ENCODE measurements around the gene ZNF177.
A peak's percentile ranks its signal among the peaks of the same experiment; 100 is the strongest.

The ZNF177 gene

DNA sequence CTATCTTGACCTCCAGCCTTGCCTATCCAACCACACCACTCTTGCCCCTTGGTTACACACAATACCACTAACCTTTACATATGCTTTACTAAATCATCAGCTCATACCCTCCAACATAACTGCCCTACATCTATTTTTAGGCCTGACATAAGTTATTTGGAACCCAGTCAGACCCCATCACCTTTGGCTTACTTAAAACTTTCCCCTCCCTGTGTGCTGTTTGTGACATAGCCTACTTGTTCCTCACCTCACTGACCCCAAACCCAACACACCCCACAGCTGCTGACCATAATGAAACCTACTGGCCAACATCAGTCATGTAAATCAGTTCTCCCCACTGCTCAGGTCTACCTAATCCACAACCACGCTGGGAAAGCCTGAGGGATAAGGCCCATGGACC lies 67.6 kb downstream of the ZNF177 start:
- no peak for DNase-seq (ENCODE audit: low spot score)

DNA sequence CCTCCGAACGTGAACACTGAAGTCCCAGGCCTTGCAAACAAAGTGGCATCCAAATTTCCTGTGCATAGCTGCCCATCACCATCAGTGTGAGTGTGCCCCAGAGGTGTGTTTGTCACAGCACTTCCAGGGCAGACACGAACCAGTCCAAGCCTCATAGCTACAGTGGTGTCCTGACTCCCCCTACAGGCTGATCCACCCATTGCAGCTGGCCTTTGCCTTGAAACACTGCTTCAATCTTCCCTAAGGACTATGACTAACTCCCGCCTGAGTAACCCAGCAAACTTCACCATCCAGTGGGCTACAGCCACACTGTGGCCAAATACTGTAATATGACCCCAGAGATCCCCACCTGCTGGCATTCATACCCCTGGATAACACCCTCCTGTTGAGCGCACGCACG lies 68.7 kb downstream of the ZNF177 start:
- peak; percentile 56 for DNase-seq (ENCODE audit: low spot score)
